Sigmoid colon (tissue), 4 donors: ENCODE data around the gene CDH13.

Source experiments
- POLR2AphosphoS5 ChIP-seq, 4 donors: sonication (generic); formaldehyde crosslinking; IDR thresholded peaks; one replicate each; pipeline ENCODE4 v1.6.1; 2017; ENCODE audit warnings: antibody characterized with exemption in 4 of 4
- TF ChIP-seq, protein P1 (sequence below), 4 experiments: fragments of 450-650 bp in 3 of 4; fragments of 200-600 bp in 1 of 4; IDR thresholded peaks; one replicate each; pipeline ENCODE4 v1.5.1; 2016 to 2019; ENCODE audit warnings: antibody characterized with exemption in 4 of 4, mild to moderate bottlenecking in 3 of 4, moderate library complexity in 2 of 4

DNA sequence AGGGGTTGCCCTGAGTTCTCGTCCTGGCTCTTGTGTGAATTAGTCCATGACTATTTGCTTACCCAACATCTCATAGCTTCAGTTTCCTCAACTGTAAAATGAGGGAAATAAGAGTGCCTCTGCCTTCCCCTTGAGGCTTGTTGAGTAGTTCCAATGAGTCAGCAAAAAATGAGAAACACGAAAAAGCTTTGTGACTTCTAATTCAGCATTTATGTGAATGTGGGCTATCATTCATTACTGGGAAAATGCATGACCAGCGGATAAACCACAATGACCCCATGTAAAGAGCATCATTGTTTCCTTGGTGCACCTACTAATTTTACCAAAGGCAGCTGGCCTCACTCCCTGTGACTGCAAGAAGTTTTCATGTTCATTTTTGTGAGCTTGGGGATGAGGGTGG, 806.4 kb downstream of the CDH13 start:
- TF ChIP-seq POLR2AphosphoS5 (IDR thresholded peaks at IDR 0.05): no peak
- TF ChIP-seq, protein P1, sequence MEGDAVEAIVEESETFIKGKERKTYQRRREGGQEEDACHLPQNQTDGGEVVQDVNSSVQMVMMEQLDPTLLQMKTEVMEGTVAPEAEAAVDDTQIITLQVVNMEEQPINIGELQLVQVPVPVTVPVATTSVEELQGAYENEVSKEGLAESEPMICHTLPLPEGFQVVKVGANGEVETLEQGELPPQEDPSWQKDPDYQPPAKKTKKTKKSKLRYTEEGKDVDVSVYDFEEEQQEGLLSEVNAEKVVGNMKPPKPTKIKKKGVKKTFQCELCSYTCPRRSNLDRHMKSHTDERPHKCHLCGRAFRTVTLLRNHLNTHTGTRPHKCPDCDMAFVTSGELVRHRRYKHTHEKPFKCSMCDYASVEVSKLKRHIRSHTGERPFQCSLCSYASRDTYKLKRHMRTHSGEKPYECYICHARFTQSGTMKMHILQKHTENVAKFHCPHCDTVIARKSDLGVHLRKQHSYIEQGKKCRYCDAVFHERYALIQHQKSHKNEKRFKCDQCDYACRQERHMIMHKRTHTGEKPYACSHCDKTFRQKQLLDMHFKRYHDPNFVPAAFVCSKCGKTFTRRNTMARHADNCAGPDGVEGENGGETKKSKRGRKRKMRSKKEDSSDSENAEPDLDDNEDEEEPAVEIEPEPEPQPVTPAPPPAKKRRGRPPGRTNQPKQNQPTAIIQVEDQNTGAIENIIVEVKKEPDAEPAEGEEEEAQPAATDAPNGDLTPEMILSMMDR (IDR thresholded peaks at IDR 0.05): no peak
